Muscle layer of colon (tissue), 2 donors: ENCODE results near the gene ICAM1.
A peak's percentile ranks its signal among the peaks of the same experiment; 100 is the strongest.
"Not testable (repeated sequence)": the region's sequence is repeated elsewhere in the genome, so short reads cannot be mapped to it uniquely, and the experiment has no call there.

Experiments
- H3K27ac ChIP-seq: one replicate; pipeline ENCODE4 v1.7.0; 2013; ENCODE audit warnings: low read depth, mild to moderate bottlenecking, low read length, moderate library complexity
- H3K27me3 ChIP-seq, 2 donors: one replicate each; pipeline ENCODE4 v1.7.0; 2013; ENCODE audit warnings: low read length in 2 of 2, mild to moderate bottlenecking in 2 of 2; ENCODE audit not compliant: insufficient read depth in 2 of 2, control insufficient read depth in 1 of 2
- H3K36me3 ChIP-seq: one replicate; pipeline ENCODE4 v1.7.0; 2013; ENCODE audit warnings: mild to moderate bottlenecking, low read length; ENCODE audit not compliant: insufficient read depth
- H3K4me1 ChIP-seq: one replicate; pipeline ENCODE4 v1.7.0; 2013; ENCODE audit warnings: mild to moderate bottlenecking, low read length; ENCODE audit not compliant: insufficient read depth
- H3K4me3 ChIP-seq, 2 donors: one replicate each; pipeline ENCODE4 v1.7.0; 2013; ENCODE audit warnings: low read length in 2 of 2, low read depth in 1 of 2, mild to moderate bottlenecking in 1 of 2, moderate library complexity in 1 of 2
- H3K9ac ChIP-seq: one replicate; pipeline ENCODE4 v1.7.0; 2013; ENCODE audit warnings: low read length
- H3K9me3 ChIP-seq: one replicate; pipeline ENCODE4 v1.7.0; 2013; ENCODE audit warnings: mild to moderate bottlenecking, low read length
- donor health status: abdominal sarcoma.
- donor health status: Adenocarcinoma of cecum.

ICAM1 gene

DNA sequence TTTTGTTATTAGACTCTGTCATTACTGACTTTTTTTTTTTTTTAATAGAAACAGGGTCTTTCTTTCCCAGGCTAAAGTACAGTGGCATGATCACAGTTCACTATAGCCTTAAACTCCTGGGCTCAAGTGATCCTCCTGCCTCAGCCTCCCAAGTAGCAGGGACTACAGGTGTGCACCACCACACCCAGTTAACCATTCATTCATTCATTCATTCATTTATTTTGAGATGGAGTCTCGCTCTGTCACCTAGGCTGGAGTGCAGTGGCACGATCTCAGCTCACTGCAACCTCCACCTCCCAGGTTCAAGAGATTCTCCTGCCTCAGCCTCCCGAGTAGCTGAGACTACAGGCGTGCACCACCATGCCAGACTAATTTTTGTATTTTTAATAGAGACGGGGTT is 11.1 kb downstream of the ICAM1 start:
- H3K27me3 ChIP-seq, H3K4me3 ChIP-seq, H3K27ac ChIP-seq, H3K9ac ChIP-seq, H3K4me1 ChIP-seq, H3K9me3 ChIP-seq, H3K36me3 ChIP-seq: not testable (repeated sequence)

DNA sequence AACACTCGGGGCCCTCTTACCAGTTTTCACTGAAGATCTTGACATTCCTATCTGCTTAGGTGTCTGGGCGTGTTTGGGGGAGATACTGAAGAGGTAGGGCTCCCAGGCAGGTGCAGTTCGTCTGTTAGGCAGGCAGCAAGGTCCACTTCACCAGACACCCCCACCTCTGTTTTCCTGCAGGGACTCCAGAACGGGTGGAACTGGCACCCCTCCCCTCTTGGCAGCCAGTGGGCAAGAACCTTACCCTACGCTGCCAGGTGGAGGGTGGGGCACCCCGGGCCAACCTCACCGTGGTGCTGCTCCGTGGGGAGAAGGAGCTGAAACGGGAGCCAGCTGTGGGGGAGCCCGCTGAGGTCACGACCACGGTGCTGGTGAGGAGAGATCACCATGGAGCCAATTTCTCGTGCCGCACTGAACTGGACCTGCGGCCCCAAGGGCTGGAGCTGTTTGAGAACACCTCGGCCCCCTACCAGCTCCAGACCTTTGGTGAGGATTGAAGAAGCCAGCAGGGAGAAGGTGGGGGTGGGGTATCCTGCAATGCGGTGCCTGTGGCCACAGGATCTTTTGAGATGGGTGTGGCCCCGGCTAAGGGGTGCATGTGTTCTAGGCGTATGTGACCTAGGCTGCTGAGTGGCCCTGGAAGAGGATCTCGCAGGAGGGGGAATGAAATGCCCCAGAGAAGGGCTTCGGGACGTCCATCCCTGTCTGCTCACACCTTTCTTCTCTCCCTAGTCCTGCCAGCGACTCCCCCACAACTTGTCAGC is 12.6 kb downstream of the ICAM1 start:
- Histone ChIP-seq H3K27me3 (peaks cover 10 to 19% of the 10 kb centered on the region in 2 donors), H3K36me3 (no peaks in the 10 kb centered on the region), H3K4me3 (no peak overlapping the region), H3K27ac (no peak overlapping the region), H3K4me1 (no peaks in the 10 kb centered on the region), H3K9me3 (no peaks in the 10 kb centered on the region), H3K9ac (no peak overlapping the region)

DNA sequence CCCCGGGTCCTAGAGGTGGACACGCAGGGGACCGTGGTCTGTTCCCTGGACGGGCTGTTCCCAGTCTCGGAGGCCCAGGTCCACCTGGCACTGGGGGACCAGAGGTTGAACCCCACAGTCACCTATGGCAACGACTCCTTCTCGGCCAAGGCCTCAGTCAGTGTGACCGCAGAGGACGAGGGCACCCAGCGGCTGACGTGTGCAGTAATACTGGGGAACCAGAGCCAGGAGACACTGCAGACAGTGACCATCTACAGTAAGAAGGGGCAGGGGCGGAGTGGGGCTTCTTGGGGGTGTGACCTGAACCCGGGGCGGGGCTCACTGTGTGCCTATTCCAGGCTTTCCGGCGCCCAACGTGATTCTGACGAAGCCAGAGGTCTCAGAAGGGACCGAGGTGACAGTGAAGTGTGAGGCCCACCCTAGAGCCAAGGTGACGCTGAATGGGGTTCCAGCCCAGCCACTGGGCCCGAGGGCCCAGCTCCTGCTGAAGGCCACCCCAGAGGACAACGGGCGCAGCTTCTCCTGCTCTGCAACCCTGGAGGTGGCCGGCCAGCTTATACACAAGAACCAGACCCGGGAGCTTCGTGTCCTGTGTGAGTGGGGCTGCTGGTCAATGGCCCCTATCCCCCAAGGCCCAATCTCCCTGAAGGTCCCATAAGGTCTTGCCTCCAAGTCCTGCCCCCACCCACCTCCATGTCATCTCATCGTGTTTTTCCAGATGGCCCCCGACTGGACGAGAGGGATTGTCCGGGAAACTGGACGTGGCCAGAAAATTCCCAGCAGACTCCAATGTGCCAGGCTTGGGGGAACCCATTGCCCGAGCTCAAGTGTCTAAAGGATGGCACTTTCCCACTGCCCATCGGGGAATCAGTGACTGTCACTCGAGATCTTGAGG is 13.4 kb downstream of the ICAM1 start:
- Histone ChIP-seq H3K4me1 (peaks cover 6% of the 10 kb centered on the region), H3K9me3 (no peaks in the 10 kb centered on the region), H3K36me3 (no peaks in the 10 kb centered on the region), H3K9ac (no peak overlapping the region), H3K4me3 (no peak overlapping the region), H3K27me3 (peaks cover 18 to 27% of the 10 kb centered on the region in 2 donors), H3K27ac (no peak overlapping the region)

DNA sequence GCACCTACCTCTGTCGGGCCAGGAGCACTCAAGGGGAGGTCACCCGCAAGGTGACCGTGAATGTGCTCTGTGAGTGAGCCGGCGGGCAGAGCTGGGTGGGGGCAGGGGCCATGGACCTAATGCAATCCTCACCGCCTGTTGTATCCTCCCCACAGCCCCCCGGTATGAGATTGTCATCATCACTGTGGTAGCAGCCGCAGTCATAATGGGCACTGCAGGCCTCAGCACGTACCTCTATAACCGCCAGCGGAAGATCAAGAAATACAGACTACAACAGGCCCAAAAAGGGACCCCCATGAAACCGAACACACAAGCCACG is 14.0 kb downstream of the ICAM1 start:
- no peak overlapping the region for H3K27ac ChIP-seq
- H3K9ac ChIP-seq = no peak overlapping the region
- peaks cover 21 to 33% of the 10 kb centered on the region in 2 donors for H3K27me3 ChIP-seq
- no peak overlapping the region for H3K4me3 ChIP-seq
- no peaks in the 10 kb centered on the region for H3K9me3 ChIP-seq
- no peaks in the 10 kb centered on the region for H3K36me3 ChIP-seq
- H3K4me1 ChIP-seq = peaks cover 9% of the 10 kb centered on the region

DNA sequence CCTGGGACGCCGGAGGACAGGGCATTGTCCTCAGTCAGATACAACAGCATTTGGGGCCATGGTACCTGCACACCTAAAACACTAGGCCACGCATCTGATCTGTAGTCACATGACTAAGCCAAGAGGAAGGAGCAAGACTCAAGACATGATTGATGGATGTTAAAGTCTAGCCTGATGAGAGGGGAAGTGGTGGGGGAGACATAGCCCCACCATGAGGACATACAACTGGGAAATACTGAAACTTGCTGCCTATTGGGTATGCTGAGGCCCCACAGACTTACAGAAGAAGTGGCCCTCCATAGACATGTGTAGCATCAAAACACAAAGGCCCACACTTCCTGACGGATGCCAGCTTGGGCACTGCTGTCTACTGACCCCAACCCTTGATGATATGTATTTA is 14.5 kb downstream of the ICAM1 start:
- Histone ChIP-seq H3K27me3 (peaks cover 26 to 38% of the 10 kb centered on the region in 2 donors), H3K4me1 (peaks cover 14% of the 10 kb centered on the region), H3K9me3 (no peaks in the 10 kb centered on the region), H3K9ac (no peak overlapping the region), H3K36me3 (no peaks in the 10 kb centered on the region), H3K27ac (no peak overlapping the region), H3K4me3 (no peak overlapping the region)

DNA sequence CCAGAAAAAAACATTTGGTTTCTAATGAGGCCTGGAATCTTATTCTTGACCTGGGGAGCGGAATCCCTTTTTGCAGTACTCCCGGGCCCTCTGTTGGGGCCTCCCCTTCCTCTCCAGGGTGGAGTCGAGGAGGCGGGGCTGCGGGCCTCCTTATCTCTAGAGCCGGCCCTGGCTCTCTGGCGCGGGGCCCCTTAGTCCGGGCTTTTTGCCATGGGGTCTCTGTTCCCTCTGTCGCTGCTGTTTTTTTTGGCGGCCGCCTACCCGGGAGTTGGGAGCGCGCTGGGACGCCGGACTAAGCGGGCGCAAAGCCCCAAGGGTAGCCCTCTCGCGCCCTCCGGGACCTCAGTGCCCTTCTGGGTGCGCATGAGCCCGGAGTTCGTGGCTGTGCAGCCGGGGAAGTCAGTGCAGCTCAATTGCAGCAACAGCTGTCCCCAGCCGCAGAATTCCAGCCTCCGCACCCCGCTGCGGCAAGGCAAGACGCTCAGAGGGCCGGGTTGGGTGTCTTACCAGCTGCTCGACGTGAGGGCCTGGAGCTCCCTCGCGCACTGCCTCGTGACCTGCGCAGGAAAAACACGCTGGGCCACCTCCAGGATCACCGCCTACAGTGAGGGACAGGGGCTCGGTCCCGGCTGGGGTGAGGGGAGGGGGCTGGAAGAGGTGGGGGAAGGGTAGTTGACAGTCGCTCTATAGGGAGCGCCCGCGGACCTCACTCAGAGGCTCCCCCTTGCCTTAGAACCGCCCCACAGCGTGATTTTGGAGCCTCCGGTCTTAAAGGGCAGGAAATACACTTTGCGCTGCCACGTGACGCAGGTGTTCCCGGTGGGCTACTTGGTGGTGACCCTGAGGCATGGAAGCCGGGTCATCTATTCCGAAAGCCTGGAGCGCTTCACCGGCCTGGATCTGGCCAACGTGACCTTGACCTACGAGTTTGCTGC is 16.1 kb downstream of the ICAM1 start, which contains the start of gene ICAM4:
ICAM4 (plus strand) TSS at position 153 of the 935 bp plus-strand sequence; CDS start at position 211, 58 bp downstream.
- H3K27ac ChIP-seq = no peak within 1 kb of the TSS
- H3K27me3 ChIP-seq = peaks cover 39 to 55% of the 10 kb centered on the region in 2 donors
- no peak within 1 kb of the TSS for H3K4me3 ChIP-seq
- H3K4me1 ChIP-seq = peaks cover 30% of the 10 kb centered on the region
- H3K9me3 ChIP-seq = no peaks in the 10 kb centered on the region
- no peaks in the 10 kb centered on the region for H3K36me3 ChIP-seq
- no peak within 1 kb of the TSS for H3K9ac ChIP-seq

DNA sequence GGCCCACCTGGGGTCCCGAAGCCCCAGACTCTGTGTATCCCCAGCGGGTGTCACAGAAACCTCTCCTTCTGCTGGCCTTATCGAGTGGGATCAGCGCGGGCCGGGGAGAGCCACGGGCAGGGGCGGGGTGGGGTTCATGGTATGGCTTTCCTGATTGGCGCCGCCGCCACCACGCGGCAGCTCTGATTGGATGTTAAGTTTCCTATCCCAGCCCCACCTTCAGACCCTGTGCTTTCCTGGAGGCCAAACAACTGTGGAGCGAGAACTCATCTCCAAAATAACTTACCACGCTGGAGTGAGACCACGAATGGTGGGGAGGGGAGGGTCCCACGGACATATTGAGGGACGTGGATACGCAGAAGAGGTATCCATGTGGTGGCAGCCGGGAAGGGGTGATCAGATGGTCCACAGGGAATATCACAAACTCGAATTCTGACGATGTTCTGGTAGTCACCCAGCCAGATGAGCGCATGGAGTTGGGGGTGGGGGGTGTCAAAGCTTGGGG is 17.8 kb downstream of the ICAM1 start:
- Histone ChIP-seq H3K27ac (no peak overlapping the region), H3K36me3 (no peaks in the 10 kb centered on the region), H3K9ac (no peak overlapping the region), H3K4me1 (peaks cover 40% of the 10 kb centered on the region), H3K27me3 (peaks cover 53 to 71% of the 10 kb centered on the region in 2 donors), H3K4me3 (peak overlapping the region in 1 of 2 donors; percentile 32), H3K9me3 (no peaks in the 10 kb centered on the region)

DNA sequence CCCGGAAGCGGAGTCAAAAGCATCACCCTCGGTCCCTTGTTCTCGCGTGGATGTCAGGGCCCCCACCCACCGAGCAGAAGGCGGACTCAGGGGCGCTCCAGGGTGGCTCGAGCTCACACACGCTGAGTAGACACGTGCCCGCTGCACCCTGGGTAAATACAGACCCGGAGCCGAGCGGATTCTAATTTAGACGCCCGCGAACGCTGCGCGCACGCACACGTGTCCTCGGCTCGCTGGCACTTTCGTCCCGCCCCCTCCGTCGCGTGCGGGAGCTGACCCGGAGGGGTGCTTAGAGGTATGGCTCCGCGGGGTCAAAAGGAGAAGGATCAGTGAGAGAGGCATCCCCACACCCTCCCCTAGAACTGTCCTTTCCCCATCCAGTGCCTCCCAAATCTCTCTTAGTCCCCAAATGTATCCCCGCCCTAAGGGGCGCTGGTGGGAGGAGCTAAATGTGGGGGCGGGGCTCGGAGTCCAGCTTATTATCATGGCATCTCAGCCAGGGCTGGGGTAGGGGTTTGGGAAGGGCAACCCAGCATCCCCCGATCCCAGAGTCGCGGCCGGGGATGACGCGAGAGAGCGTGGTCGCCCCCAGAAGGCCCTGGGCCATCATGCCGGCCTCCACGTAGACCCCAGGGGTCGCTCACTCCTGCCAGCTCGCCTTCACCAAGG is 18.4 kb downstream of the ICAM1 start:
- Histone ChIP-seq H3K9ac (no peak overlapping the region), H3K27ac (no peak overlapping the region), H3K36me3 (no peaks in the 10 kb centered on the region), H3K4me3 (peak overlapping the region; percentile 7 to 32), H3K27me3 (peaks cover 59 to 77% of the 10 kb centered on the region in 2 donors), H3K9me3 (no peaks in the 10 kb centered on the region), H3K4me1 (peaks cover 40% of the 10 kb centered on the region)

DNA sequence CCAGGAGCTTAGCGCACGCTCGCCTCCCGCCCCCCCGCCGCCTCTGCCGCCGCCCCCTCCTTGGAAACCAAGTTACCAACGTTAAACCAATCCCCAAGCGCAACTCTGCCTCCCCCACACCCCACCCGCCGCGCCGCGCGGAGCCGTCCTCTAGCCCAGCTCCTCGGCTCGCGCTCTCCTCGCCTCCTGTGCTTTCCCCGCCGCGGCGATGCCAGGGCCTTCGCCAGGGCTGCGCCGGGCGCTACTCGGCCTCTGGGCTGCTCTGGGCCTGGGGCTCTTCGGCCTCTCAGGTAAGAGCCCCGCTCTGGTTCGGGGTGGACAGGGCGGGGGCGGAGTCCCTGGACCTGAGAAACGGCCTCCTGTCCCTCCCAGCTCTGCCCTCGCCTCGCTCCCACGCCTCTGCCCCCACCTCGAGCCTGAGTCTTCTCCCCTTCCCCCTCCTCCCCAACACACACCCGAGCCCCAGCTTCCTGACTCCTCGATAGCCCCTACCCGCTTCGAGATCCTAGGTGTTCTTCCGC is 19.0 kb downstream of the ICAM1 start, which contains the start of gene ICAM5:
ICAM5 (plus strand) TSS at position 117 of the 521 bp plus-strand sequence; CDS start at position 209, 92 bp downstream.
- H3K9me3 ChIP-seq = no peaks in the 10 kb centered on the region
- peaks cover 40% of the 10 kb centered on the region for H3K4me1 ChIP-seq
- H3K27ac ChIP-seq = no peak within 1 kb of the TSS
- H3K36me3 ChIP-seq = no peaks in the 10 kb centered on the region
- no peak within 1 kb of the TSS for H3K9ac ChIP-seq
- H3K27me3 ChIP-seq = peaks cover 65 to 83% of the 10 kb centered on the region in 2 donors
- peak within 1 kb of the TSS; percentile 20 to 47 for H3K4me3 ChIP-seq

DNA sequence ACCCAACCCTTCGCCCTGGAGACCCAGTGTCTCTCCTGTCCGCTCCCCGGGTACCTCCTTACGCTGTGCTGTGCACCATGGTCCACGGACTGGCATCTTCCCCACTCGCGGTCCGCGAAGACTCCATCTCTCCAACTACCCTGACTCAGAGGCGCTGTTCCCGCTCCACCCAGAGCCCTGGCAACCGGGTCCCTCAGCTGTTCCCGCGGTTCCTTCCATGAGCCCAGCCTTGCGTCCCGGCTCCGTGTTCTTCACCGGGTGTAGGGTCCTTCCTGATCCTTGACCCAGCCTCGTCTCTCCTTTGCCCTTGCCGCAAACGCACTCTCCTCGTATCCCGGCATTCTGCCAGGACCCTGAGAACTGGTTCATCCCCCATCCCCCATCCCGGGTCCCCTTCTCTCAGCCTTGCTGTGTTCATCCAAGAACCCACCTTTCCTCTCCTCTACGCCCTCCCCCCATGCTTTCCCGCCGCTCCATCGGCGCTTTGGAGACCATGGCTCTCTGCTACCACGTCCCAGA is 19.5 kb downstream of the ICAM1 start:
- peaks cover 69 to 88% of the 10 kb centered on the region in 2 donors for H3K27me3 ChIP-seq
- H3K27ac ChIP-seq = no peak overlapping the region
- no peaks in the 10 kb centered on the region for H3K36me3 ChIP-seq
- H3K9me3 ChIP-seq = no peaks in the 10 kb centered on the region
- H3K9ac ChIP-seq = no peak overlapping the region
- peak overlapping the region in 1 of 2 donors; percentile 47 for H3K4me3 ChIP-seq
- peaks cover 46% of the 10 kb centered on the region for H3K4me1 ChIP-seq
